PC-3 (cell line): ENCODE data around the gene MTCH1. TPM values are rescaled to one million over a fixed set of nuclear protein-coding genes. Genes with fewer than 3 reads are reported as not detected.

Experiments used
- ATAC-seq: fragments of 200-7000 bp; cut with Tn5 transposase; 2 replicates; pipeline ENCODE4 v1.9.1; 2020; ENCODE audit warnings: mild to moderate bottlenecking, moderate library complexity
- BruUV-seq: library from RNA; stranded (reverse); fragments of 400-500 nt; replicated peaks from 2 replicates; lab custom pipeline; 2021; lab: Mats Ljungman, UMichigan
- CTCF ChIA-PET: fragments of 300-600 bp; sonication (Branson Sonifier 250); formaldehyde crosslinking; loops from one replicate; lab custom pipeline; 2022; ENCODE audit warnings: antibody characterized with exemption; lab: Charles Lee
- POLR2A ChIA-PET: fragments of 300-600 bp; sonication (Branson Sonifier 250); formaldehyde crosslinking; loops from one replicate; lab custom pipeline; 2022; ENCODE audit warnings: antibody characterized with exemption; ENCODE audit not compliant: unreplicated experiment; lab: Charles Lee
- DNase-seq: peaks from one replicate; pipeline ENCODE4 v3.0.0-alpha.2; 2015
- H2AFZ ChIP-seq: fragments of 300-600 bp; sonication (generic); 2 replicates; pipeline ENCODE4 v1.6.0; 2016; ENCODE audit warnings: antibody characterized with exemption, low read length
- H3F3A ChIP-seq: fragments of 300-600 bp; sonication (generic); one replicate; pipeline ENCODE4 v1.6.0; 2017; ENCODE audit warnings: antibody characterized with exemption, low read length, control low read depth, mild to moderate bottlenecking; ENCODE audit not compliant: unreplicated experiment
- H3K27ac ChIP-seq: fragments of 300-600 bp; sonication (generic); 2 replicates; pipeline ENCODE4 v1.5.1; 2016; ENCODE audit warnings: mild to moderate bottlenecking, low read length
- H3K27me3 ChIP-seq: fragments of 300-600 bp; sonication (generic); 2 replicates; pipeline ENCODE4 v1.6.1; 2016; ENCODE audit warnings: low read length, mixed read lengths
- H3K36me3 ChIP-seq: fragments of 300-600 bp; sonication (generic); 2 replicates; pipeline ENCODE4 v1.6.1; 2016; ENCODE audit warnings: low read depth, mixed run types, low read length, mixed read lengths
- H3K4me1 ChIP-seq: fragments of 300-600 bp; sonication (generic); 2 replicates; pipeline ENCODE4 v1.5.1; 2016; ENCODE audit warnings: low read length; ENCODE audit not compliant: insufficient read depth
- H3K4me2 ChIP-seq: fragments of 300-600 bp; sonication (generic); 2 replicates; pipeline ENCODE4 v1.6.0; 2016; ENCODE audit warnings: low read length
- H3K4me3 ChIP-seq: fragments of 300-600 bp; sonication (generic); 2 replicates; pipeline ENCODE4 v1.5.1; 2016; ENCODE audit warnings: mild to moderate bottlenecking, low read length, mixed read lengths
- H3K79me2 ChIP-seq: fragments of 300-600 bp; sonication (generic); 2 replicates; pipeline ENCODE4 v1.6.1; 2017; ENCODE audit warnings: low read length, mixed read lengths
- H3K9ac ChIP-seq: fragments of 300-600 bp; sonication (generic); 2 replicates; pipeline ENCODE4 v1.6.0; 2016; ENCODE audit warnings: mild to moderate bottlenecking, low read length
- H3K9me2 ChIP-seq: fragments of 300-600 bp; sonication (generic); replicated peaks from 2 replicates; pipeline ENCODE4 v1.6.1; 2016; ENCODE audit warnings: mixed run types, low read length, mixed read lengths
- H3K9me3 ChIP-seq: fragments of 300-600 bp; sonication (generic); 2 replicates; pipeline ENCODE4 v1.6.1; 2016; ENCODE audit warnings: low read length, mixed read lengths
- H4K20me1 ChIP-seq: fragments of 300-600 bp; sonication (generic); 2 replicates; pipeline ENCODE4 v1.6.1; 2016; ENCODE audit warnings: low read length, mixed read lengths
- EZH2 ChIP-seq: fragments of 300-600 bp; sonication (generic); IDR thresholded peaks from one replicate; pipeline ENCODE4 v1.6.1; 2017; ENCODE audit warnings: antibody characterized with exemption, mild to moderate bottlenecking, low read length; ENCODE audit not compliant: unreplicated experiment
- EZH2phosphoT487 ChIP-seq: fragments of 300-600 bp; sonication (generic); IDR thresholded peaks from 2 replicates; pipeline ENCODE4 v1.6.1; 2018; ENCODE audit warnings: mild to moderate bottlenecking, antibody characterized with exemption, low read length, borderline replicate concordance
- intact Hi-C: fragments of 100-400 bp; cut with micrococcal nuclease; formaldehyde crosslinking; loops from 2 replicates; pipeline ENCODE4 v1.9.0; 2023
- total RNA-seq: library from RNA; depleted of rRNA; stranded (reverse); fragments of >200 nt; gene quantifications from 2 replicates; pipeline ENCODE4 v1.2.3, GENCODE V29; 2014
- TF ChIP-seq, protein P1 (sequence below): fragments of 300-600 bp; sonication (generic); conservative IDR thresholded peaks from 2 replicates; pipeline ENCODE4 v1.5.1; 2017; ENCODE audit warnings: antibody characterized with exemption, low read depth, mild to moderate bottlenecking, low read length

MTCH1 gene
- total RNA-seq, 1 experiment from 2014 or later: 253 TPM

GRCh38 chr6:36938536-36938935 lies 47.5 kb downstream of the MTCH1 start:
- Histone ChIP-seq H3K4me3 (no peak overlapping the region), H3K9ac (no peak overlapping the region), H3K27me3 (no peaks in the 10 kb centered on the region), H3K9me3 (no peaks in the 10 kb centered on the region), H3K4me1 (0 out of 2 replicates have a peak, but pooled peaks cover 5% of the 10 kb centered on the region), H3K79me2 (no peaks in the 10 kb centered on the region), H4K20me1 (no peaks in the 10 kb centered on the region), H3K36me3 (no peaks in the 10 kb centered on the region), H3F3A (no peaks in the 10 kb centered on the region), H3K27ac (no peak overlapping the region), H3K4me2 (no peak overlapping the region), H2AFZ (no peak overlapping the region), H3K9me2 (no peaks in the 10 kb centered on the region)
- ATAC-seq (no peak), DNase-seq (no peak)
- no peak for TF ChIP-seq EZH2phosphoT487
- intact Hi-C loops: no loop called here
- BruUV-seq: no TSS peak
- CTCF ChIA-PET: no interaction called here
- POLR2A ChIA-PET: no interaction called here

DNA sequence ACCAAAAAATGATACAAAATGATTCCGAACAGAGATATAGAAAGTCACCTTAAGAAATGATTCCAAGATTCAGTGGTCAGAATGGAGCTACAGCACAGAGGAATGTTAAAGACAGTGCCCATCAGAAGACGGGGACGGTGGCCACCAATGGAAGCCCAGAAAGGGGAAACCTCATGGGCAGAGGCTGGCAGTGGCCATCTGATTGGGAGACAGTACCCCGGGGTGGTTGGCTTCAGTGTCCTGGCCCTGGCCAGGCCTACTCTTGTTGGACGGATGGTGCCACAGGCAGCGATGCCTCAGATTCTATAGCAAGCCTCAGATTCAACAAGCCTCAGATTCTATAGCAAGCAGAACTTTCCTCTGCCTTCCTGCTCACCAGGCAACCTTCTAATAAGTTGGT lies 48.1 kb downstream of the MTCH1 start:
- intact Hi-C loops: no loop called here
- CTCF ChIA-PET: no interaction called here
- POLR2A ChIA-PET: interaction anchor here (0.7 kb wide), 1 partner anchor 155 kb away, joined by 3 read pairs; no protein-coding TSS in a partner anchor
- H3K9me3 ChIP-seq: no peaks in the 10 kb centered on the region
- H3K27me3 ChIP-seq: no peaks in the 10 kb centered on the region
- no peak overlapping the region for H3K4me2 ChIP-seq
- H4K20me1 ChIP-seq: no peaks in the 10 kb centered on the region
- no peak overlapping the region for H3K9ac ChIP-seq
- no peaks in the 10 kb centered on the region for H3K79me2 ChIP-seq
- ATAC-seq: no peak
- BruUV-seq: no TSS peak
- peaks cover 10% of the 10 kb centered on the region for H3K4me1 ChIP-seq
- H3K4me3 ChIP-seq: no peak overlapping the region
- no peaks in the 10 kb centered on the region for H3F3A ChIP-seq
- H3K36me3 ChIP-seq: no peaks in the 10 kb centered on the region
- no peak overlapping the region for H2AFZ ChIP-seq
- no peak for TF ChIP-seq EZH2
- no peak for TF ChIP-seq EZH2phosphoT487
- TF ChIP-seq, protein P1, sequence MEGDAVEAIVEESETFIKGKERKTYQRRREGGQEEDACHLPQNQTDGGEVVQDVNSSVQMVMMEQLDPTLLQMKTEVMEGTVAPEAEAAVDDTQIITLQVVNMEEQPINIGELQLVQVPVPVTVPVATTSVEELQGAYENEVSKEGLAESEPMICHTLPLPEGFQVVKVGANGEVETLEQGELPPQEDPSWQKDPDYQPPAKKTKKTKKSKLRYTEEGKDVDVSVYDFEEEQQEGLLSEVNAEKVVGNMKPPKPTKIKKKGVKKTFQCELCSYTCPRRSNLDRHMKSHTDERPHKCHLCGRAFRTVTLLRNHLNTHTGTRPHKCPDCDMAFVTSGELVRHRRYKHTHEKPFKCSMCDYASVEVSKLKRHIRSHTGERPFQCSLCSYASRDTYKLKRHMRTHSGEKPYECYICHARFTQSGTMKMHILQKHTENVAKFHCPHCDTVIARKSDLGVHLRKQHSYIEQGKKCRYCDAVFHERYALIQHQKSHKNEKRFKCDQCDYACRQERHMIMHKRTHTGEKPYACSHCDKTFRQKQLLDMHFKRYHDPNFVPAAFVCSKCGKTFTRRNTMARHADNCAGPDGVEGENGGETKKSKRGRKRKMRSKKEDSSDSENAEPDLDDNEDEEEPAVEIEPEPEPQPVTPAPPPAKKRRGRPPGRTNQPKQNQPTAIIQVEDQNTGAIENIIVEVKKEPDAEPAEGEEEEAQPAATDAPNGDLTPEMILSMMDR: no peak
- no peak for DNase-seq
- no peak overlapping the region for H3K27ac ChIP-seq
- no peaks in the 10 kb centered on the region for H3K9me2 ChIP-seq

DNA sequence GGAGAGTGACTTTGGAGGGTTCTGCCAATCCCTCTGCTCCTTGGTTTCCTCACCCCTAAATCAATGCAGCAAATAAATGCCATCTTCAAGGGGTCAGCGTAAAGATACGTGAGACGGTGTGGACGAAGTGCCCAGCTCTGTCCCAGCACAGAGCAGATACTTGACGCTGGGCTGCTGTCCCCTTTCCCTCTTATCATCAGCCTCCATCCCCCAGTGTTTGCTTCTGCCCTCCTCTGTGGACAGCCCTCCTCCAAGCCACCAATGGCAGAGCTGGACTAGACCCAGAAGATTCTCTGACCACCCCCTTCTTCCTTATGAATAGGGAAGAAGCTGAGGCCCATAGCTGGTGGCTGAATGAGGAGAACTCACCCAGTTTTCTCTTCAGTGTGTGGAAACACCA lies 49.2 kb downstream of the MTCH1 start:
- Histone ChIP-seq H3K36me3 (no peaks in the 10 kb centered on the region), H3K79me2 (no peaks in the 10 kb centered on the region), H3K4me1 (peaks cover 12% of the 10 kb centered on the region), H3K4me2 (no peak overlapping the region), H3K9me3 (no peaks in the 10 kb centered on the region), H4K20me1 (no peaks in the 10 kb centered on the region), H3K9ac (no peak overlapping the region), H3K9me2 (no peaks in the 10 kb centered on the region), H3F3A (no peaks in the 10 kb centered on the region), H2AFZ (no peak overlapping the region), H3K27ac (no peak overlapping the region), H3K27me3 (no peaks in the 10 kb centered on the region), H3K4me3 (no peak overlapping the region)
- intact Hi-C loops: no loop called here
- TF ChIP-seq EZH2: no peak
- TF ChIP-seq EZH2phosphoT487: no peak
- TF ChIP-seq, protein P1: no peak
- BruUV-seq: no TSS peak
- ATAC-seq: no peak
- DNase-seq: no peak
- ChIA-PET POLR2A (no interaction called here), CTCF (no interaction called here)
